SIG-M5 treated with dmso at 0.1 percent for 504 hours (cell line): ENCODE measurements around the gene CCHCR1.

Source experiments
- DNase-seq: peaks from one replicate; lab custom pipeline; 2025; ENCODE audit not compliant: unreplicated experiment; lab: John Stamatoyannopoulos, UW

Gene CCHCR1

DNA sequence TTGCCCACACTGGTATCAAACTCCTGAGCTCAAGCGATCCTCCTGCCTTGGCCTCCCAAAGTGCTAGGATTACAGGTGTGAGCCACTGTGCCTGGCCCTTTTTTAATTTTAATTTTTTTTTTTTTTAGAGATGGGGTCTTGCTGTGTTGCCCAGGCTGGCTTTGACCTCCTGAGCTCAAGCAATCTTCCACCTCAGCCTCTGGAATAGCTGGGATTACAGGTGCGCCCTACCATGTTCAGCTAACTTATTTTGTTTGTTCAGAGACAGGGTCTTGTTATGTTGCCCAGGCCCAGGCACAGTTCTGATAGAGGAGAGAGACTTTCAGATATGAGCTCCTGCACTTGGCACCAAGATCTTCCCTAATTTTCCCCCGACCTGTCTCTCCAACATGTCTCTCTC is 26.9 kb downstream of the CCHCR1 start:
- no peak for DNase-seq

DNA sequence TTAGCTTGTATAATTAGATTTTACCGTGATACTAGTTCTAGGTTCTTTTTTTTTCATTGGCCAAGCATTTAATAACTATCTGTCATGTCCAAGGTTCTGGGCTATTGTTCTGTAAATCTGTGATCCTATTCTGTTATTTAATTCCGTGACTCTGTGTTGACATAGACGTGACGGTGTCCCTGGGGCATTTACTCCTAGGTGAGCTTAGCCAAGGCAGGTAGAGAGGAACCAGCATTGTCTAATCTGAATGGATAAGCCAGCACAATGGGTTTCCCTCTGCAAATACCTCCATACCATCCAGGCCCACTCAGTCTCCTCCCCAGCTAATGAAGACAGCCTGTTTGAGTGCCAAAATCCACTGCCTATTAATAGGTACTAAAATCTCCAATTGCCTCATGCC is 28.5 kb downstream of the CCHCR1 start:
- DNase-seq, result no peak

- DNase-seq, result no peak
Observed at GRCh38 chr6:31128093-31128676, 29.4 kb downstream of the CCHCR1 start.

- DNase-seq, result no peak
Observed at GRCh38 chr6:31126396-31127175, 31.0 kb downstream of the CCHCR1 start.

DNA sequence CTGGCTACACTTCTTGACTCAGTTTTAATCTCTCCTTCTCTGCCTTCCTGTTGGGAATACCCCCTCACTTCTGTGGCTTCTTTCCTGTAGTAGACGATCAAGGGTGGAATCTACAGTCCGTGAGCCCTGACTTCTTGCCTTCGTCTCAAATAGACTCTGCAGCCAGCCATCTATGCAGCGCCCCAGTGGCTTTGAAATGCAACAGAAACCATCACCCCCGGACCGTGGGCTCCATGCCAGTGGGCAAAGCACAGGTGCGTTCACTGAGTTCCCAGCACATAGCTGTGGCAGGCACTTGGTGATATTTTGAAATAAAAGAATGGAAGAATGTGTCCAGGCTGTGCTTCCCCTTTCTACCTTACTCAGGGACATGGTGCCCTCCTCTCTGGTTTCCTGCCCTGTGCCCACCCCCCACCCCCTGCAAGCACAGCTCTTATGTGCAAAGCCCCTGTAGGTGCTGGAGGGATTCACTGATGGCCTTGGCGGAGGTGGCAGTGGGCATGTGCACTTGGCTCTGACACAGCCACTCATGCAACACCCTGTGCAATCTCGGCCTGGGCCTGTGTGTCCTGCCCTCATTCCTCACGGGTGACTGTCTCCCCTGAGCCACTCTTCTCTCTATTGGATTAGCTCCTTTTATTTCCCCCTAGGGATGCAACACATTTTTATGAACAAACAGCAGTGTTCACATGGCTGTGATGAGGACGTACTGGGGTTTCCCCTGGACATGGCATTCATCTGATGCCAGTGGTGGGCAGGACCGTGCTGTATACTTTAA is 31.8 kb downstream of the CCHCR1 start:
- DNase-seq, result no peak

- DNase-seq, result no peak
Observed at GRCh38 chr6:31125162-31125561, 32.4 kb downstream of the CCHCR1 start.

- peak; percentile 13 for DNase-seq
Observed at GRCh38 chr6:31122791-31123706, 34.6 kb downstream of the CCHCR1 start.

DNA sequence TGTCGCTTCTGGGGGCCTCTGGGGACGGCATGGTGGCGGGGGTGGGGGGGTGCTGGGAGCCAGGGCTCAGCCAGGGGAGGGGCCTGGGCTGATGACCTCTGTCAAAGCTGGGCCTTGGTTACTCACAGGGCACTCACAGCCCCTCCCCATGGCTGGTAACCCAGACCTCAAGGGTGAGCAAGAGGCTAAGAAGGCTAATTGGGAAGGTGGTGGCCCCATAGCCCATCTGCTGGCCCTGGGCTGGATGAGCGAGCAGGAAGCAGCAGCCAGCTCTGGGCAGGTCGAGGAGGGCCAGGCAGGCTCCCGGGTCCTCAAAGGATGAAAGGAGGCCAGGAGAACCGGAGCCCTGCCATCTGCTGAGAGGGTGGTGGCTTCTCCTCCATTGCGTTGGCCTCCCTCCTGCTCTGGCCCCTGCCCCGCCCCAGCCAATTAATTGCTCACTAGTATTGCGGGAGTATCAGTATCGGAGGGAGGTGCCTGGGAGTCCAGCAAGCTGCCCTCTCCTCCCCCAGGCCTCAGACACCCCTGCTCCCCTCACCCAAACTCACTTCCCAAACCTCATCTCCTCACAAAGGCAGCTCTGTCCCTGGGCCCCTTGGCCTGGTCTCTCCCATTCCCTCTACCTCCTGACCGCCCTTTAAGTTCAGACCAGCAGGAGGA is 36.3 kb downstream of the CCHCR1 start:
- no peak for DNase-seq

GRCh38 chr6:31120151-31120915 is 37.3 kb downstream of the CCHCR1 start, which contains the start of gene CDSN:
Gene CDSN (minus strand): TSS chr6:31120446. CDS start chr6:31120419, 27 bp downstream.
- DNase-seq, result no peak

DNA sequence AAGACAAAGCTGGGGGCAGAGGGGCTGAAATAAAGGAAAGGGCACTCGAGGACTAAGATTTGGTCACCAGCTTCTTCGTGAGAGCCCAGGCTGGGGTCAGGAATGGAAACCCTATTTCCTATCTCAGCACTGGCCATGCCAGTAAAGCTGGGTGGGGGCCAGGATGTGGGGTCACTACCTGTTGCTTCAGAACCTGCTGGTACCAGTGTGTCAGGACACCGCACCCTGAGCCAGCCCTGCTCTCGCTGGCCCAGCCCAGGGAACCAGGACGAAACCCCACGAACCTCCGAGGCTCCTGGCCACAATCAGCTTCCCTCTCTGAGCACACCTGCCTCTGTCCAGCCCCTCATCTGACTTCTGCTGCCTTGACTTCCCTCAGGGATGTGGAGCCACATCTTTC is 39.4 kb downstream of the CCHCR1 start:
- no peak for DNase-seq

DNA sequence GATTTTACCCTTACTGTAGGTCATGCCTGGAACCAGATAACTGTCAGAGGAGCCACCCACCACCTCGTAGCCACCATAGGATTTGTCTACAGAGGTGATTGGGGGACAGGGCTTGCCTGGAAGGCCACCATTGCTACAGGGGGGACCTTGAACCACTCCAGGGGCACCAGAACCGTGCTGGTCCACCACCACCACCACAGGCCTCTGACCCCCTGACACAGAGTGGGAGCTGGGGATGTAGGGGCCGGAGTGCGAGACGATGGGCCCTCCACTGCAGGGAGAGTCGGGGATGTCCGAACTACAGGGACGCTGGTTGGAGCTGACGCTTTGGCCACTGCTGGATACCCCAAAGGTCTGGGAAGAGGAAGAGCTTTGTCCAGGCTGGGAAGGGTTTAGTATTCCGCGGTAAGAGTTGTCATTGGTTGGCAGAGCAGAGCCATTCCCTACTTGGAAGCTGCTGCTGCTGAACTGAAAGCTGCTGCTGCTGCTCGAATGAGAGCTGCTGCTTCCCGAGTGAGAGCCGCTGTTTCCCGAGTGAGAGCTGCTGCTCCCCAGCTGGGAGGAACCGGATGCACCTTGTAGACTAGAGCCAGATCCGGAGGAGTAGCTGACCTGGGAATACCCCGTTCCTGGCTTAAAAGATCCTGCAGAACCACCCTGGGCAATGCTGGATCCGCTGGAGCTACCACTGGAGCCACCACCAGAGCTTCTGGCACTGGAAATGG is 40.8 kb downstream of the CCHCR1 start:
- no peak for DNase-seq

- DNase-seq, result no peak
Observed at GRCh38 chr6:31115941-31116560, 41.6 kb downstream of the CCHCR1 start.

DNA sequence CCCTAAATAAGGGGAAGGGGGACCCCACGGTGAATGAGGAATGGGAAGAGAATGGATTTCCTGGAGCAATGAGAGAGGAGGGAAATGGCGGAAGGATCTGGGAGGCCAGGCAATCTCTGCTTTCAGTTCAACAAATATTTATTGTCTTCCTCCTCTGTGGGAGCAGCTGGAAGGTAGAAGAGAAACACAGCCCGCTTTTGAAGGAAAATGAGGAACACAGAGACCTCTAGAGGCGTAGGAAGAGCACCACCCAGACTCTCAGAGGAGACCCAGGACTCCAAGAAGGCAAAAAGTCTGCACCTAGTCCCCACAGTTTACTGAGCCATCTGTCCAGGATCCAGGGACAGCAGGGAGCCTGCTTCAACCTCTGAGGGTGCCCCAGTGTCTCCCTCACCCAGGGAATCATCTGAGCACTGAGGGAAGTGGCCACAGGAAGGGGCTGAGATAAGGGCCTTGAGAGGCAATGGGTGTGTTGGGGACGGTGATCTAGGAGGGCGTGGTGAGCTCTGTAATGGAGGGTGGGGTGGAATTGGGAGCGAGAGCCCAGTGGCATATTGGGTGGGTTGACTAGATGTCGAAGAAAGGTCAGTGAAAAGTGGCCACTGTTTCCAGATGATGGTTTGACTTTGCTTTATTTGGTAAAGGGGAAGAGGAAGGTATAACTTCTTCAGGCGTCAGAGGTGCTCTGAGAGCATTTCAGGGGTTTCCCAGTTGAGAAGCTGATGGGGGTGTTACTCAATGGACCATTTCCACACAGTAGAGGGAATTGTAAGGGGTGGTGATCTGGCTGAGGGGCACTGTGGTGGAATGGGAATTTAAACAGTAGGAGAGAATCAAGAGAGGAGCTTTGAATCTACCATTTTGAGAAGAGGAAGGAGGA is 42.4 kb downstream of the CCHCR1 start:
- DNase-seq, result peak; percentile 16

DNA sequence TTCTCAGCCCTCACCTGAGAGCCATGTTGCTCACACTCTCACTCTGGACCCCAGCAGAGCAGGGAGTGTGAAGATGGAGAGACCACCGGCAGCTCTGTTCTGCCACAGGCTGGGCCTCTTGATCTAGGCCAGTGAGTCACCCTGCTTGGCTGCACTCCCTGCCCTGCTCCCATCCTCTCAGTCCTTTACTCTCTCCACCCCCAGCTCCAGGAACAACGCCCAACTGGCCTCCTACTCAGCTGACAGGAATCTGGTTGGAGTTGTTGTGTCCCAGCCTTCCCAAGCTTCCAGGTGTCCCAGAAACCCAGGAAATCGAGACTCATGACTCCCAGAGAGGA is 43.1 kb downstream of the CCHCR1 start, which contains the start of gene PSORS1C1:
PSORS1C1 (plus strand) TSS at position 260 of the 338 bp plus-strand sequence. CDS start 14,833 bp downstream, outside the sequence.
- DNase-seq, result no peak

- no peak for DNase-seq
Observed at GRCh38 chr6:31113861-31114540, 43.6 kb downstream of the CCHCR1 start.

- no peak for DNase-seq
Observed at GRCh38 chr6:31112478-31112877, 45.1 kb downstream of the CCHCR1 start, which contains the start of gene C6orf15. Gene C6orf15 (minus strand): TSS chr6:31112575. CDS start chr6:31112555, 20 bp downstream.

GRCh38 chr6:31111712-31112111 is 45.9 kb downstream of the CCHCR1 start:
- no peak for DNase-seq
